ENCODE results near the gene RPS6KC1. TPM values are rescaled to one million over a fixed set of nuclear protein-coding genes. Genes with fewer than 3 reads are reported as not detected.

The RPS6KC1 gene
- total RNA-seq, 1 experiment from 2014 or later: 16.9 TPM

- Mint-ChIP-seq H3K27me3 (ENCODE audit: low read depth) (peaks cover 3% of the 10 kb centered on the region; the same call in 1 of the 2 replicates), H3K36me3 (ENCODE audit: insufficient read depth in 1 of 3, low read depth in 3 of 3) (peaks cover 2 to 9% (median 7%) of the 10 kb centered on the region in 3 experiments; a peak in 4 of 7 replicates), H3K9me3 (peaks cover 4 to 10% of the 10 kb centered on the region in 2 experiments; a peak in 3 of 5 replicates), H3K4me1 (peaks cover 28% of the 10 kb centered on the region in 2 experiments), H3K4me3 (no peak overlapping the region), H3K27ac (no peak overlapping the region)
- H4K5ac ChIP-seq (ENCODE audit: insufficient read length, low read depth, low read length): no peak overlapping the region
- no peak for DNase-seq
- H3K23ac ChIP-seq (ENCODE audit: insufficient read length, low read depth, low read length): no peak overlapping the region
- H3K18ac ChIP-seq (ENCODE audit: insufficient read length, low read depth, low read length): no peak overlapping the region
- TF ChIP-seq CTCF (conservative IDR thresholded peaks at IDR 0.05): no peak
- no peaks in the 10 kb centered on the region for H3K27me3 ChIP-seq (ENCODE audit: insufficient read depth, low read length)
- WGBS (ENCODE audit: extremely low coverage, insufficient read length, low lambda C conversion rate): no CpG with 5 or more reads among the region's 1 CpG
- no peak overlapping the region for H2AK5ac ChIP-seq (ENCODE audit: insufficient read length, low read length)
- H3K56ac ChIP-seq (ENCODE audit: insufficient read length, low read depth, low read length): no peak overlapping the region
- no peak overlapping the region for H2BK120ac ChIP-seq (ENCODE audit: low read depth, low read length, poor library complexity, severe bottlenecking)
- no peak overlapping the region for H2BK12ac ChIP-seq (ENCODE audit: insufficient read length, low read depth, low read length)
- H4K20me1 ChIP-seq (ENCODE audit: control insufficient read depth, insufficient read depth, insufficient read length): no peaks in the 10 kb centered on the region
- no peak overlapping the region for H2BK5ac ChIP-seq (ENCODE audit: insufficient read length, low read length)
- no peak overlapping the region for H3T11ph ChIP-seq (ENCODE audit: low read length)
- H4K8ac ChIP-seq (replicated peaks; ENCODE audit: insufficient read length, low read depth, low read length): no peak overlapping the region
- H3K4me1 ChIP-seq (ENCODE audit: insufficient read depth, low read length): no peaks in the 10 kb centered on the region
- no peaks in the 10 kb centered on the region for H3K9me3 ChIP-seq (ENCODE audit: control insufficient read depth, low read depth, low read length)
- H3K4ac ChIP-seq (ENCODE audit: low read depth, low read length): no peak overlapping the region
- peaks cover 4% of the 10 kb centered on the region for H3K79me1 ChIP-seq (ENCODE audit: insufficient read depth, low read depth, low read length, poor library complexity, severe bottlenecking)
- H3K23me2 ChIP-seq (ENCODE audit: insufficient read length, low read depth, low read length, poor library complexity, severe bottlenecking): no peaks in the 10 kb centered on the region
- H3K14ac ChIP-seq (ENCODE audit: insufficient read depth, low read length): no peak overlapping the region
- no peak overlapping the region for H3K9ac ChIP-seq (ENCODE audit: extremely low read depth, insufficient read length, low read length)
- H2BK20ac ChIP-seq (ENCODE audit: low read depth, low read length, poor library complexity, severe bottlenecking): no peak overlapping the region
- no peak overlapping the region for H3K27ac ChIP-seq (ENCODE audit: insufficient read length, low read depth, low read length)
- no peaks in the 10 kb centered on the region; the same call in 1 of the 2 replicates for H3K79me2 ChIP-seq (ENCODE audit: insufficient read depth, low read length)
- no peak overlapping the region for H4K91ac ChIP-seq (ENCODE audit: insufficient read length, low read depth, low read length)
- H2AFZ ChIP-seq (ENCODE audit: low read length): no peak overlapping the region
- no peak overlapping the region for H2BK15ac ChIP-seq (ENCODE audit: low read depth, low read length)
- H3K4me2 ChIP-seq (ENCODE audit: insufficient read depth, insufficient read length, low read length): no peak overlapping the region
Measured at GRCh38 chr1:213049232-213049631, 1.8 kb upstream of the RPS6KC1 start.

Data from H9 (cell line).